GM18517 (cell line): Measurements from ENCODE around the gene LRRC52.
"Not testable (repeated sequence)": the region's sequence is repeated elsewhere in the genome, so short reads cannot be mapped to it uniquely, and the experiment has no call there.

Source experiments
- ATAC-seq: cut with Tn5 transposase; IDR thresholded peaks from one replicate; pipeline ENCODE4 v1.9.1; 2021; ENCODE audit warnings: mild to moderate bottlenecking, moderate library complexity; ENCODE audit not compliant: unreplicated experiment

LRRC52 gene

DNA sequence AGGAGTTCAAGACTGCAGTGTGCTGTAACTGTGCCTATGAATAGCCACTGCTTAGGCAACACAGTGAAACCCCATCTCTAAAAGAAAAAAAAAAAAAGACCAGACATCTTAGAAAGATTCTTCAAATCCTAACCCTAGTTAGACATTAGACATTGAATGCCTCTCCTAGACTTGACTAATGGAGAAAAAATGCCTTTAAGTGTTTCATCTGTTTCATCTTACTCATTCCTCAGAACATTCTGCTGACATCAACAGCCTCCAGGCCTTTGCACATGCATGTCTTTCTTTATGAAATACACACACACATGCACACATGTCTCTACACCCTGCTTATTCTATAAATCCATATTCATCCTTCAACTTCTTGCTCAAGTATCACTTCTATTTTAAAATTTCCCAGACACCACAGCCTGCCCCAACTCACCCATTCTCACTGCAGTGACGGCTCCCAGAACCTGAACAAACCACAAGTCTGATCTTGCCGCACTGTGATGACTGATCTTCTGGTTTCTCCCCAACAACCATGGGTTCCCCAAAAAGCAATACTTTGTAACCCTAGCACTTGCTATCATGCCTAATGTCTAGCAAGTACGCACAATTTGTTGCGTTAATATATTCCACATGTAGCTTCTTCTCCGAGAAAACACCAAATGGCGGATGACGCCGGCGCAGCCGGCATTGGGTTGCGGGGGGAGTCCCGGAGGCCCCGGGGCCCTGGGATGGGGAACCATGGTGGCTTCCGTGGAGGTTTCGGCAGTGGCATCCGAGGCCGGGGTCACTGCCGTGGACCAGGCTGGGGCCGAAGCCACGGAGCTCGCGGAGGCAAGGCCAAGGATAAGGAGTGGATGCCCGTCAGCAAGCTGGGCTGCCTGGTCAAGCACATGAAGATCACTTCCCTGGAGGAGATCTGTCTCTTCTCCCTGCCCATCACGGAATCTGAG is 37.4 kb downstream of the LRRC52 start:
- ATAC-seq = no peak

DNA sequence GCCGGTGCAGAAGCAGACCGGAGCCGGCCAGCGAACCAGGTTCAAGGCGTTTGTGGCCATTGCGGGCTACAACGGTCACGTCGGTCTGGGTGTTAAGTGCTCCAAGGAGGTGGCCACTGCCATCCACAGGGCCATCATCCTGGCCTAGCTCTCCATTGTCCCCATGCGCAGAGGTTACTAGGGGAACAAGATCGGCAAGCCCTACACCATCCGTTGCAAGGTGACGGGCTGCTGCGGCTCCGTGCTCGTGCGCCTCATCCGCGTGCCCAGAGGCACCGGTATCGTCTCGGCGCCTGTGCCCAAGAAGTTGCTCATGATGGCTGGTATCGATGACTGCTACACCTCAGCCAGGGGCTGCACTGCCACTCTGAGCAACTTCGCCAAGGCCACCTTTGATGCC is 38.1 kb downstream of the LRRC52 start:
- no peak for ATAC-seq

DNA sequence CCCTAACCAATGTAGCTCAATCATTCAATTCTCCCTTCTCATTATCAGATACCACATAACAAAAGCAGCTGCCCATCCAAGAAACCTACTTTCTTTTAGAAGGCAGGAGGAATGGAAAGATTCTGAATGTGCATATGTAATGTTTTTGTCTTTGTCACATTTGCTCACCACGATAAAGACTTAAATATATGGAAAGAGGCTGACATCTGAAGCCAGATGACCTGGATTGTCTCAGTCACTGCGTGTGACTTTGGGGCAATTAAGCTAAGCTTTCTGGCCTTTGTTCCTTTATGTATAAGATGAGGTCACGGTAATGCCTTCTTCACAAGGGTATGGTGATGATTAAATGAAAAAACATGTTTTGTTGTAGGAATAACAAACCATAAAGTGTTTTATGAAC is 42.6 kb downstream of the LRRC52 start:
- no peak for ATAC-seq

DNA sequence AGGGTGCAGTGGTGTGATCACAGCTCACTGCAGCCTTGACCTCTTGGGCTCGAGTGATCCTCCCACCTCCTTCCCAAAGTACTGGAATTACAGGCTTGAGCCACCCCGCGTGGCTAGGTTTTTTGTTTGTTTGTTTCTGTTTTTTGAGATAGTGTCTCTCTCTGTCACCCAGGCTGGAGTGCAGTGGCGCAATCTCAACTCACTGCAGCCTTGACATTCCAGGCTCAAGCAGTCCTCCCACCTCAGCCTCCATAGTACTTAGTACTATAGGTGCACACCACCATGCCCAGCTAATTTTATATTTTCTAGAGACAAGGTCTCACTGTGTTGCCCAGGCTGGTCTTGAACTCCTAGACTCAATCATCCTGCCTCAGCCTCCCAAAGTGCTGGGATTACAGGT is 47.6 kb downstream of the LRRC52 start:
- not testable (repeated sequence) for ATAC-seq

DNA sequence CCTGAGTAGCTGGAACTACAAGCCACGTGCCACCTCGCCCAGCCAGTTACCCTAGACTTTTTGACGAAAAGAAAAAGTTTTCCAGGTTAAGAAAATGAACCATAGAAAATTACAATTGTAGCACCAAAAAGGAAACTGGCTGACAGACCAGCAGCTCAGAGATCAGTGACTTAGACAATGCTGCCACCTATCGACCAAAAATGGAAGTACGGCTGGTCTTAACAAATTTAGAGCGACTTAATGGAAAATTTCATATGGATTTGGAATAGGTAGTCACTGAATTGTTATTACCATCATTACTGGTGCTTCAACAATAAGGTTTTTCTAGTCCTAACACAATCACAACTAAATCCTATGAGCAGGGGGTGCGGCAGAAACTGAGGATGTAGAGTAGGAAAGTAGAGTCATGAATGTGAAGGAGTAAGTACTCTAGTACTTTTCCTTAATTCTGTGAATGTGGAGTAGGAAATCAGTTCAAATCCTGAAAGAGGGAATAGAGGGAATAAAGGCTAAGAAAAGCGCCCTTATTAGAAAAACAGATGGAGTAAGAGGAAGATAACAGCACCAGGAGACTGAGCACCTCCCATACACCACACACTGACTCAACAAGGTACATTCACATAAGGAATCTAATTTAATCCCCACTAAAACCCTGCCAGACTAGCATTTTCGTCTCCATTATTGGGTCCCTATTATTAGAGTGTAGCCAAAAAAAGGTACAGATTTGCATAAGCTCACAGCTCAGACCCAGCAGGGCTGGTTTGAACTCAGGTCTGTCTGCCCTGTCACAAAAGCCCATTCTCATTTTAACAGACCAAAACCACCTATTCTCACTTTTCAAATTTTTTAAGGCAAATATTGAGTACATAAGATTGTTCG is 49.4 kb downstream of the LRRC52 start:
- no peak for ATAC-seq

DNA sequence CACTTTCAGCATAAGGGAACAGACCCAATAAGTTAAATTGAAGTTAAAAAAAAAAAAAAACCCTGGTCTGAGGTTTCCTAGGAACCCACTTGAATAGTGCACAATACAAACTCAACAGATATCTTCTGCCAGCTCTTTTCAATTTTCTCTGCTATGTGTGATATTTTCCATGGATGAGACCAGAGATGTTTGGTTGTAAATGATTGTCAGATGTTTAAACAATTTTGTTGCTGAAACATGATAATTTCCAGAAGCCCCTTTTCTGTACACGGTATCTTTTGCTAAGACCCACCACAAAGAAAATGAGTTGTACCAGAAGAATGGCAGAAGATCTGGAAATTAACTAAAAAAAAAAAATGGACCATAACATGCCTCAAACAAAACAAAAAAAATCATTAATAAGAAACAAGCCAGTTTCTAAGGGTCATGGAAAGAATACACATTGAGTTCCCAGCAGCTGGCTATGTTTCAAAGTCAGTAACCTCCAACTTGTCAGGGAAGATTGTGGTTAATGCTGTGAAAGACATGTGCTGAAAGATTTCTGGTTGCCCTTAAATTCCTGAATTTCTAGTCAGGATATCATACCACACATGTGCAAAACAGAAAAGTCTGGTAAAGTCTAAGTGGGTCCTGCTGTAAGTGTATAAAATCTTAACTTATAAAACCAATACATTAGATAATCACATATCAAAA is 51.6 kb downstream of the LRRC52 start:
- ATAC-seq = no peak

DNA sequence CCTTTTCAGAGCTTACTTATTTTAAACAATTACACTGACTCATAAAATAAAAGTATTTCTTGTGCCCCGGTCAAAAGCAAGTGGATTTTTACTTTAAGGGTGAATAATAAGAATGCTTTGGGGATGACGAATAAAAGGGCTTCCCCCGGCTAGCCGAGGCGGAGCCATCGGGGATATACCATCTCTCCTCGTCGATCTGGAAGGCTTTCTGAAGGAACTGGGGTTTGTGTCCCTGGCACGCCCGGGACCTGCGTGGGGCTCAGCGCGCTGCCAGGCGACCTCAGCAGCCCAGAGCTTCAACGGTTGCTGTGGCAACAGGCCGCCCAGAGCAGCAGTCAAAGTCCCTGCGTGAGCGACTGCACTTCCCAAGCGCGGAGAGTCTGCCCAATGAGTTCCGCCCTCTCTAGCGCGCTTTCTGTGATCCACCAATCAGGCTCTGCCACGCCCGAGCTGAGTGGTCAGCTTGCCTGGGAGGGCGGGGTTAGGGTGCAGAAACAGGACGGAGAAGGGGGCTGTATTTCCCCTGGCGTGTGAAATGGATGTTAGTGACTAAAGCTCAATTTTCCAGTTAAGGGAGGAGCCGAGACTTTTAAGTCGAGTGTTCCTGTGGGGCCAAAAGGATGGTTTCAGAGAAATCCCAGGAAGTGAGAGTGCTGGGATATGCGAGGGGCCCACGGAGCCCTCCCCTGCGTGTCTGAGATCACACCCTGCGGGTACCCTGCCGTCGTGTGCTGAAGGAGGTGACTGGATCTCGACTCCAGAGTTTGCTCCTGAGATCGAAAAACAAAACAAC is 54.3 kb downstream of the LRRC52 start:
- ATAC-seq = peak; percentile 96

DNA sequence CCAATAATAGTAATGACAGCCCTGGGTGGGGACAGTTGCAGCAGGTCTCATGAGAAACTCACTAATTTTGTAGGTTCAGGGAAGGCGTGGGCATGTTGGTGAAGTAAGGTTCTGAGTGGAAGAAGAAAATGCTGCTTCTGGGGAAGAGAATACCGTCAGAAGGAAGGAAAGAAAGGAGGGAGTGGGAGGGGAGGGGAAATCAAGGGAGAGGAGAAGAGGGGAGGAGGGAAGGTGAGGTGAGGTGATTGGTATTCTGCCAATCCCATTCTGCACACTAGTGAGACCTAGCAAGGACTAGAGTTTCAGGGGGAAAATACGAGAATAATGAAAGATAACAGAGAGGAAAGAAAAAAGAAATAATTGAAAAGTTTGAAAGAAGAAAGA is 54.9 kb downstream of the LRRC52 start:
- no peak for ATAC-seq

DNA sequence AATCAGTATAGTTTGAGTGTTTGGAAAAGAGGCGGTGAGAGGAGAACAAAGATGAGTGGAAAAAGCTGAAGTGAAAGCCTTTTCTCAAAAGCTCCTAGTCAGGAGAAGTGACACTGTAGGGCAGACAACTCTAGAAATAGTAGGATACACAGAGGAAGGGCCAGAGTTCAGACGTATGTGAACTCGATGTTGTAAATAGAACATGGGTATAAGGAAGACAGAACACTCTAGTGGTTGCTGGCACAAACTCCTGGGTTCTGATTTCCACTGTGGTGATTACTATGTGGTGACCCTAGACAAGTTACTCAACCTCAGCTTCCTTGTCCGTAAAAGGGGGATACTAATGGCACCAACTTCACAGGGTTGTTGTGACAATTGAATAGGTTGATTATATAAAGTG is 57.0 kb downstream of the LRRC52 start:
- no peak for ATAC-seq

DNA sequence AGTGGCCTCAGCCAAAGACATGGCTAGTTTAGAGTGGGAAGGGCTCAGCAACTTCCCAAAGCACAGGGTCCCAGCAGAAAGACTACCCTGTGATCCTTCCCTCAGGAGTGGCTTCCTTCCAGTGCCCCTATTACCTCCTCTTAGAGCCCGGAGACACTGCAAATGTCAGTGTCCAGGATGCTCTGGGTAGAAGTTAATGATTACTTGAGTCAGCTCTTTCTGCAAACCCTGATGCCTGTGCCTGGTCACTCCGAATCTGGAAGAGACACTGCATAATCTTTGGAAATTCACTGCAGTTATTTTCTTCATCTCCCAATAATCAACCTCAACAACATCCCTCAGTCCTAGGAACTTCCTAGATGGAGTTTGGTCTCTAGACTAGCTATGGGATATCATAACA is 60.0 kb downstream of the LRRC52 start:
- no peak for ATAC-seq

DNA sequence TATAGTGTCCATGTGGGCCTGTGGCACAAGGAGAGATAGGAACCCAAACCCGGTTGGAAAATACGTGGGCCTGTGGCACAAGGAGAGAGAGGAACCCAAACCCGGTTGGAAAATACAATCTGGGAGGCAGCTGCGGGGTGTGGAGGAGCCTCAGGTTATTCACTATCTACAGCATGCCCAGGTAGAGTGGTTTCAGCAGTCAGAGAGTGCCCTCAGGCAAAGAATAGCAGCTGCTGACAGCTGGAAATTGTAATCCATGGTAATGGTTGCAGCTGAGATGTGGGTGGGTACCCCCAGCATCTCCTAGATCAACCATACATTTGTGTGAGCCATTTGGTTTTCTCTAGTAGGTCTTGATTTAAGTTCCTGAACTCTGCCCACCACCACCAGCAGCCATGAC is 61.4 kb downstream of the LRRC52 start:
- no peak for ATAC-seq

DNA sequence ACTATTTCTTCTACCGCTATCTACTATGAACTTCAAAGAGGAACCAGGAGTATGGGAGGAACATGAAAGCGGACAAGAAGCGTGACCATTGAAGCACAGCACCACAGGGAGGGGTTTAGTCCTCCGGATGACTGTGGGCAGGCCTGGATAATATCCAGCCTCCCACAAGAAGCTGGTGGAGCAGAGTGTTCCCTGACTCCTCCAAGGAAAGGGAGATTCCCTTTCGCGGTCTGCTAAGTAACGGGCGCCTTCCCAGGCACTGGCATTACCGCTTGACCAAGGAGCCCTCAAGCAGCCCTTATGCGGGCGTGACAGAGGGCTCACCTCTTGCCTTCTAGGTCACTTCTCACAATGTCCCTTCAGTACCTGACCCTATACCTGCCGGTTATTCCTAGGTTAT is 62.9 kb downstream of the LRRC52 start:
- ATAC-seq = not testable (repeated sequence)

DNA sequence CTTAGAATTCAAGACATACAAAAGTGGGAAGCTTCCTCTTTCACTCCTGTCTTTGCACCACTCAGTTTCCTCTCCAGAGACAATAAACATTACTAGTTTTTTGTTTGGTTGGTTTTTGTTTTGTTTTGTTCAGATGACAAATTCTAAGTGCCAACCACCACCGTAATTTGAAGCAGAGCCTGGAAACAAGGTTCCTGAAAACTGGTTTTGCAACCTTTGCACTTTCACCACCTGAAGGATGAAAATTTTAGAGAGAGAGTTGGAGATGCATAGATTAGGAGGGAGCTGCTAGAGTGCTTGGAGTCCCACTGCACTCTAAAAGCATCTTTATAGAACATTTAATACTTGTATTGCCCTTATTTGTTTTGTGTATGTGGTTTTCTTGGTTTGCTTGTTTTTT is 67.1 kb downstream of the LRRC52 start:
- ATAC-seq = no peak

DNA sequence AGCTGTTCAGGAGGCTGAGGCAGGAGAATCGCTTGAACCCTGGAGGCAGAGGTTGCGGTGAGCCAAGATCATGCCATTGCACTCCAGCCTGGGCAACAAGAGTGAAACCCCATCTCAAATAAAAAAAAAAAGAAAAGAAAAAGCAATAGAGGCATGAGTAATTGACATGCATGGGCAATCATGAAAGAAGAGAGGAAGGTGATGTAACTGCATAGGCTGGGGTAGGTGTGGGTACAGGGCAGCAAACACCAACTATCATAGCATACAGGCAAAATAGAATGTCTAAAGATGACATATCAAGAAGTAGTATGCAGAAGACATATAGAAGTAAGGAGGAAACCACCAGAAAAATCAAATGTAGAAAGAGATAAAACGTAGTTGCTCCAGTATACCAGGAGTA is 68.3 kb downstream of the LRRC52 start:
- ATAC-seq = no peak
